Mucosa of gallbladder (tissue), 1 donor: Measurements from ENCODE around the gene OR7D4. TPM values are rescaled to one million over a fixed set of nuclear protein-coding genes. Genes with fewer than 3 reads are reported as not detected.
"Not testable (repeated sequence)": the region's sequence is repeated elsewhere in the genome, so short reads cannot be mapped to it uniquely, and the experiment has no call there.

Experiments
- DNase-seq: peaks from one replicate; pipeline ENCODE4 v3.0.0-alpha.2; 2020; ENCODE audit warnings: low spot score
- total RNA-seq: library from RNA; stranded (reverse); gene quantifications from one replicate; pipeline ENCODE4 v1.2.1, GENCODE V29; 2021
- donor health status: DM: no; HTN: no; CAD: no.

Gene OR7D4
- total RNA-seq = not detected

DNA sequence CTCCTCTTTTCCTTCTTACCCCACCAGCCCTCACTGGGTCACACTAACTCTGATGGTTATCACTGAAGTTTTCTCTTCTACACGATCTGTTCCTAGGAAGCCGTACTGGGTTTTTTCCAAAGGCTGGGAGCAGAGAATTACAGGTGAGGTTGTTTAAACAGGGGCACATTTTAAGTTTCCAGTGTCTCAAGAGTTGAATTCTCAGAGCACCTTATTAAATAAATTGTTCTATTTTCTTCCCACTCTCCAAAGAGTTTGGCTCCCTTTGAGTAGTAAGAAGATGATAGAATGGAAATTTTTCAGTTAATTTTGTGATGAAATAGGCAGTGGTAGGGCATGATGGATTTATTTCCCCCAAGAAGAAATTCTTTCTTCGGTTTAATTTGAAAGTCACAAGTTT, at the start of gene OR7D4:
TSS of gene OR7D4 (minus strand) at position 101 of the 400 bp plus-strand sequence. CDS start 4,752 bp downstream, outside the sequence.
- no peak for DNase-seq

DNA sequence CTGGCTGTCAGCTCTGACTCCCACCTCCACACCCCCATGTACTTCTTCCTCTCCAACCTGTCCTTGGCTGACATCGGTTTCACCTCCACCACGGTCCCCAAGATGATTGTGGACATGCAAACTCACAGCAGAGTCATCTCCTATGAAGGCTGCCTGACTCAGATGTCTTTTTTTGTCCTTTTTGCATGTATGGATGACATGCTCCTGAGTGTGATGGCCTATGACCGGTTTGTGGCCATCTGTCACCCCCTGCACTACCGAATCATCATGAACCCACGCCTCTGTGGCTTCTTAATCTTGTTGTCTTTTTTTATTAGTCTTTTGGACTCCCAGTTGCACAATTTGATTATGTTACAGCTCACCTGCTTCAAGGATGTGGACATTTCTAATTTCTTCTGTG, 31.8 kb upstream of the OR7D4 start:
- no peak for DNase-seq

DNA sequence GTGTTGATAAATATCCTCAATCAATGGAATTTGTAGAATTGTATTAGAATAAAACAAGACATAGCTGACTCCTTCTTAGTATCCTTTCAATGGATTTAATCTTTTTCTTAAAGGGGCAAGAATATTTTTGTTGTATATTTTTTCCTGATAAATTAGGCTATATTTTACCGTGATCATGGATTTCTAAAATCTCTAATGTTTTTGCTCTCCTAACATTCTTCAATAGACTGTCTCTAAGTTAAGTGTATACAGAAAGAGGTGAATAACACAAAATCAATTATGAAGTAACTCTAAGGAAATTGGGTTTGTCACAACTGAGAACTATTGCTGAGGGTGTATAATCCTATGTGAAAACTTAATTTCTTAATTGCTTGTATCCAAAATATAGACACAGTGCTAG, 31.2 kb upstream of the OR7D4 start, which contains the start of gene OR7E24:
TSS of gene OR7E24 (plus strand) at position 301 of the 400 bp plus-strand sequence. CDS start 114 bp downstream, outside the sequence.
- DNase-seq = no peak

DNA sequence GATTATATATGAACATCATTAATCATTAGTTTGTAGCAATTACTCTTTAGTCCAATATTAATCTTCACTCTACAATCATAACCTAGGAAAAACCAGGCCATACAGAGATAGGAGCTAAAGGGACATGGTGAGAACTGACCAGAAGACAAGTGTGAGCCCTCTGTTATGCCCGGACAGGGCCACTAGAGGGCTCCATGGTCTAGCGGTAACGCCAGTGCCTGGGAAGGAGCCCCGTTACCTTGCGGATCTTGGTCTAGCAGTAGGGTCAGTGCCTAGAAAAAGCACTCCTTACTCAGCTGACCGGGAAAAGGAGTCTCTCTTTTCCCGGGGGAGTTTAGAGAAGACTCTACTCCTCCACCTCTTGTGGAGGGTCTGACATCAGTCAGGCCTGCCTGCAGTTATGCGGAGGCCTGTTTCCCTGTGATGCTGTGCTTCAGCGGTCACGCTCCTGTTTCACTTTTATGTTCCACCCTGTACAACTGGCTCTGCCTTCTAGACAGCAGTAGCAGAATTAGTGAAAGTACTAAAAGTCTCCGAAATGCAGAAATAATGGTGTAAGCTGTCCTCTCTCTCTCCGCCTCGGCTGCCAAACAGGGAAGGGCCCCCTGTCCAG, 13.8 kb downstream of the OR7D4 start:
- DNase-seq = peak; percentile 75

DNA sequence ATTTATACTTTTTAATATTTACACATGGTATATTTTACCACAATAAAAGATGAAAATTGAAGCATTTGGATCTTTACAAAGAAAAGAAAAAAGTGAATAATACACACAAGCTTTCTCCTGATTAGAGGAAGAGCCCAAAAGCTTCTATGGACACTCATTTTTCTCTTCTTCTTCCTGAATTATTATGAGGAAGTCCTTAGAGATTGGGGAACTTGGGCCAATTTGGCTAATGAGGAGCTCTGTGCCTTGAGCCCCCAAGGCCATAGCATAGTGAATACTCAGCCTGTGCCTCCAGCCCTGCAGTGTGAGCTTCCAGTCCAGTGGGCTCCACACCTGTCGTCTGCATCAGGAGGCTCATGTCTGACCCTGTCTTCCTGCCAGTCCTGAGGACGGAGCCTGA, 21.3 kb downstream of the OR7D4 start:
- not testable (repeated sequence) for DNase-seq

DNA sequence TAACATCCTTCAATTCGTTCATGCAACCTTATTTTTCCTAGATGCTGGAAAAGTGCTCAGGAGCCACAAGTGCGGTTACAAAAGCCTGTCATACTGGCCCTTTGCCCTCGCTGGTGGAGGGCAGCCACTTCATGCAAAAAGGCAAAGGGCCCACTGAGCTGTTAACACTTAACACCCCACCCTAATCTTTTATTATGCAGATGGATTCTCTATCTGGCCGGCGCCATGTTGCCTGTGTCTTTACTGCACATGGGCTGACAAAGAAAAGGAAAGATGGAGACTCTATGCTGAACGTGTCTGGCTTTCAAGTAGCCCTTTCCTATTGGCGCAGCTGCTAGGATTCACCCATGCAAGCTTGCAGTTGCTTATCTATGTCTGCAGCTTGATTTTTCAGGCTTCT, 29.9 kb downstream of the OR7D4 start:
- no peak for DNase-seq

DNA sequence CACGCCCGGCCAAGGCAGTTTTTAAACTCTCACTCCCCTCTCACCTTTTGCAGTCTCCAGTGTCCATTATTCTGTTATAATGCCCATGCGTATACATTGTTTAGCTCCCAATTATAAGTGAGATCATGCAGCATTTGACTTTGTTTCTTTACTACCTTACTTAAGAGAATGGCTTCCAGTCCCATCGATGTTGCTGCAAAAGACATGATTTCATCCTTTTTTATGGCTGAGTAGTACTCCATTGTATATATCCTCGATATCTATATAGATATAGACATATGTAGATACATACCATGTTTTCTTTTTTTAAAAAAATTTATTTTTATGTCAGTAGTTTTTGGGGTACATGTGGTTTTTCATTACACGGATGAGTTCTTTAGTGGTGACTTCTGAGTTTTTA, 32.2 kb downstream of the OR7D4 start:
- no peak for DNase-seq

DNA sequence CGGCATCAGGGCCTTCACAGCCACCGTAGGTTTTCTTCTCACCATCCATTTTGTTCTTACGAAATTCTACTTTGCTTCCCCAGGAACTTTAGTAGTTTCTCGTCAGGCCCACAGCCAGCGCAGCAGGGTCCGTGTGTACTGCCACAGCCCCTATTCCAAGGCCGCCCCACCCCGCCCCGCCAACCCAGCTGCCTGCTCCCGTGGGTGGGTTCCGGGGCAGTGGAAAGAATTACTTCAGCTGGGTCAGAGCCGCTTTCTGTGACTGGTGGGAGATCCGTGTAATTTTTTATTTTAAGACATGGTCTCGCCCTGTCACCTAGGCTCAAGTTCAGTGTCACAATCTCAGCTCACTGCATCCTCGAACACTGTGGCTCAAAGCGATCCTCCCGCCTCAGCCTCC, 36.4 kb downstream of the OR7D4 start:
- no peak for DNase-seq

DNA sequence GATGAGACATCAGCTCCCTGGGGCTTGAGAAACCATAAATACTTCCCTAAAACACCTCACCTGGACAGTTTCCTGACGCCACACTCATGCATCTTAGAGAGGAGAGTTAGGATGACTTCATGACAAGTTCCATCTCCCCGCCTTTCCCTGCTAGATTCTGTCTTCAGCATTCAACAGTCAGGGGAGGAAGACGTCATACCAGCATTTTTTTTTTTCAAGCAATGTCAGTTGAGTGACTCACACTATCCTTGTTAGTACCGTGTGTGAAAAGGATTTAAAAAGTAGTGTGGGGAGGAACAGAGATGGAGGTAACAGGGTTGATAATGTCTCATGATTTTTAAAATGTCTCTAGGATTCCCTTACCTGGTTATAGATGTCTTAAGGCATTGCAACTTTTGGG, 40.5 kb downstream of the OR7D4 start, which contains the start of gene OR7D2:
TSS of gene OR7D2 (plus strand) at position 79 of the 400 bp plus-strand sequence. CDS start 6,803 bp downstream, outside the sequence.
- no peak for DNase-seq

DNA sequence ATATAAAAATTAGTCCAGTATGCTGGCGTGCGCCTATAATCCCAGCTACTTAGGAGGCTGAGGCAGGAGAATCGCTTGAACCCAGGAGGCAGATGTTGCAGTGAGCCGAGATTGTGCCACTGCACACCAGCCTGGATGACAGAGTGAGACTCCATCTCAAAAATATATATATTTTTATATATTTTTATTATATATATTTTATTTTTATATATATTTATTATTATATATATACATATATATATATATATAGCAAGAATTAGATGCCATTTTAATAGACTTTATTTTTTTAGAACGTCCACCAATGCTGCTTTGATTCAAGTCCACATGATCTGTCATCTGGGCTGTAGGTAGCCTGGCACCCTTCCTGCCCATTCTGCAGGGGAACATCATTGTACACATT, 44.1 kb downstream of the OR7D4 start:
- DNase-seq = no peak

DNA sequence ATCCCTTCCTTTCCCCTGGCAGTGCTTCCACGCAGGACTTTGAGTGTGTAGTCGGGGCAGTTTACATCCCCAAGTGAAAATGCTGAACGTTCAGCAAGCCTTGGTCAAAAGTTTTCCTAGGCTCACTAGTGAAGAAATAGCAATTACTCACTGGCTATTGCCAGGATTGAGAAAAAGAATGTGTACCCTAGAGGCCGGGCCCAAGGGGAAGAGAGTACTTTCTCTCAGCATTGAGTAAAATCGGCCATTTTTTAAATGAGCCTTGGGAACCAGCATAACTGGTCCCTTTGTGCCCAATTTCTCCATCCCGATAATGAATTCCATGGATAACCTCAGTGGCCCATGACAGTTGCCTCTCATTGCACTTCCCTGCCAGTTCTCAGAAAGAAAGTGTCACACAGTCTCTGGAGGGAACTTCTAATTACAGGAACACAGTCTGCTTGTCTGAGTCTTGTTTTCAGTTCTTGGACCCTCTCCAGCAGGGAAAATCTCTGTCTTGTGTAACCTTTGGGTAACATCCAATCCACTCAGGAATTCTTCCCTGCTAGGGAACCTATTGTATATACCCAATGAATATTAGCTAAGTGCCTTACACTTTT, 47.9 kb downstream of the OR7D4 start:
- DNase-seq = no peak

DNA sequence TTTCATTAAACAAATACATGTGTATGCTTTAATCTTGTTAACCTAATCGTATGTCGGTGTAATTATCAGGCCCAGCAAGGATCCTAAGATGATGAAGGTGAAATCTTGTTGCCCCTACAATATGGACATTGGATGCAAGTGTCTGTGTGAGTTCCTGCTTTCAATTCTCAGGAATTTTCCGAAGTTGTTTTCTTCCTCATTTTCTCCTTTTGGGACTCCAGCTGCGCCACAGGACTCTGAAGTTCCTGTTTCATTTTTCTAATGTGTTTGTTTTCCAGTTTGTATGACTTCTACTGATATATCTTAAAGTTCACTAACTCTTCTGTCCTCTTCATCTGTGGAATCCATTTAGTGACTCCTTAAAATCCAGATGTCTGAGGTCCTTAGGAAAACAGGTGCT, 52.5 kb downstream of the OR7D4 start:
- no peak for DNase-seq

DNA sequence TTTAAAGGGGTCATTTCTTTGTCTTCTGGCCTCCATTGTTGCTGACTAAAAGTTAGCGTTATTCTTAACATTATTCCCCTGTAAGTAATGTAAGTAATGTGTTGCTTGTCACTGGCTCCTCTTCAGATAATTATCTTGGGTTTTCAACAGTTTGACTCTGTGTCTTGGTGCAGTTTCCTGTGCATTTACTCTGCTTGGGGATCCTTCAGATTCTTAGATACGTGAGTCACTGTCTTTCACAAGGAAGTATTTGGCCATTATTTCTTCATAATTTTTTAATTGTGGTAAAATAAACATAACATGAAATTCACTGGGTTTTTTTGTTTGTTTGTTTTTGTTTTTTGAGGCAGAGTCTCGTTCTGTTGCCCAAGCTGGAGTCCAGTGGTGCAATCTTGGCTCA, 54.1 kb downstream of the OR7D4 start:
- no peak for DNase-seq

DNA sequence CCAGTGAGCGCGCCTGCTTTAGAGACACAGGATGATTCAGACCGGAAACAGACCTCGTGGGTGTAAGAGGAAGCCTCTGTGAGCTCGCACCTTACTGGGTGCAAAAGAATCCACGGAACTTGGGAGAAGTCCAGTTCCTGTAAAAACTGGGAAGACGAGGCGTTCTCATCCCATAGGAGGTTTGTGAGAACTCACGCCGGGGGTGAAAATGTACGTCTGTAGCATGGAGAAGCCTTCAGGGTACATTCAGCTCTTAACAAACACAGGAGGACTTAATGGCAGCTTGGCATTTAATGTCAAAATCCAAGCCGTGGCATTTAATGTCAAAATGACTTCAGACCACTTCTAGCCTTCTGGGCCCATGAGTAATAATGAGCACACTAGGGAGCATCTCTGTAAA, 58.0 kb downstream of the OR7D4 start:
- DNase-seq = no peak

Other genes starting within 250 kb of the OR7D4 start
- gene MUC16, start 209.2 kb downstream of the OR7D4 start, total RNA-seq = 0.03 TPM
- gene OR1M1, start 132.5 kb downstream of the OR7D4 start, total RNA-seq = not detected
- gene OR7G2, start 112.1 kb downstream of the OR7D4 start, total RNA-seq = not detected
- gene OR7G1, start 103.8 kb downstream of the OR7D4 start, total RNA-seq = not detected
- gene OR7G3, start 92.6 kb downstream of the OR7D4 start, total RNA-seq = not detected
- 32.9 TPM for gene ZNF317, start 79.2 kb downstream of the OR7D4 start, total RNA-seq
- gene OR7D2, start 40.6 kb downstream of the OR7D4 start, total RNA-seq = not detected
- not detected for gene OR7E24, start 31.3 kb upstream of the OR7D4 start, total RNA-seq
- 6.3 TPM for gene ZNF699, start 90.2 kb upstream of the OR7D4 start, total RNA-seq
- gene ZNF559, start 104.6 kb upstream of the OR7D4 start, total RNA-seq = 19.9 TPM
- gene ZNF177, start 143.4 kb upstream of the OR7D4 start, total RNA-seq = 3.4 TPM
- 23.0 TPM for gene ZNF266, start 216.0 kb upstream of the OR7D4 start, total RNA-seq